Activated CD8-positive, alpha-beta memory T cell treated with anti-CD3 and anti-CD28 coated beads for 24 hours (primary cell): ENCODE measurements around the gene PTGFR.

ENCODE experiments used
- DNase-seq: peaks from one replicate; pipeline ENCODE4 v3.0.0-alpha.2; 2020

PTGFR gene

GRCh38 chr1:78490861-78491450 is at the start of gene PTGFR:
Gene PTGFR (plus strand): TSS chr1:78490974. CDS start chr1:78492744, 1,770 bp downstream.
- no peak for DNase-seq

GRCh38 chr1:78441921-78442320 is 48.9 kb upstream of the PTGFR start:
- DNase-seq = no peak

GRCh38 chr1:78447086-78447485 is 43.7 kb upstream of the PTGFR start:
- no peak for DNase-seq

- DNase-seq = no peak
Measured at GRCh38 chr1:78464449-78464891, 26.3 kb upstream of the PTGFR start.

GRCh38 chr1:78465143-78465542 is 25.6 kb upstream of the PTGFR start:
- no peak for DNase-seq

- no peak for DNase-seq
Measured at GRCh38 chr1:78468521-78468920, 22.3 kb upstream of the PTGFR start.

GRCh38 chr1:78469576-78469975 is 21.2 kb upstream of the PTGFR start:
- no peak for DNase-seq

GRCh38 chr1:78471890-78472620 is 18.7 kb upstream of the PTGFR start:
- no peak for DNase-seq

- no peak for DNase-seq
Measured at GRCh38 chr1:78472851-78473496, 17.8 kb upstream of the PTGFR start.

- no peak for DNase-seq
Measured at GRCh38 chr1:78474092-78474491, 16.7 kb upstream of the PTGFR start.

- DNase-seq = no peak
Measured at GRCh38 chr1:78475888-78476610, 14.7 kb upstream of the PTGFR start.

- DNase-seq = no peak
Measured at GRCh38 chr1:78483903-78484302, 6.9 kb upstream of the PTGFR start.

GRCh38 chr1:78491451-78492071 is 787 bp downstream of the PTGFR start:
- DNase-seq = no peak

GRCh38 chr1:78492386-78492950 is 1.7 kb downstream of the PTGFR start:
- DNase-seq = no peak

- DNase-seq = no peak
Measured at GRCh38 chr1:78493451-78493850, 2.7 kb downstream of the PTGFR start.

- DNase-seq = no peak
Measured at GRCh38 chr1:78497201-78497600, 6.4 kb downstream of the PTGFR start.

- no peak for DNase-seq
Measured at GRCh38 chr1:78500529-78500928, 9.8 kb downstream of the PTGFR start.

GRCh38 chr1:78501203-78501602 is 10.4 kb downstream of the PTGFR start:
- DNase-seq = no peak

- no peak for DNase-seq
Measured at GRCh38 chr1:78511334-78511733, 20.6 kb downstream of the PTGFR start.

GRCh38 chr1:78516716-78517115 is 25.9 kb downstream of the PTGFR start:
- DNase-seq = no peak

- DNase-seq = no peak
Measured at GRCh38 chr1:78519446-78519845, 28.7 kb downstream of the PTGFR start.

- no peak for DNase-seq
Measured at GRCh38 chr1:78520216-78520615, 29.4 kb downstream of the PTGFR start.

- no peak for DNase-seq
Measured at GRCh38 chr1:78520843-78521242, 30.1 kb downstream of the PTGFR start.
